Activated naive CD4-positive, alpha-beta T cell treated with anti-CD3 and anti-CD28 coated beads, Interleukin-2, amount 50 U/mL, for 72 hours (primary cell): Measurements from ENCODE around the gene AK2. TPM values are rescaled to one million over a fixed set of nuclear protein-coding genes. Genes with fewer than 3 reads are reported as not detected.
A peak's percentile ranks its signal among the peaks of the same experiment; 100 is the strongest.
"Not testable (repeated sequence)": the region's sequence is repeated elsewhere in the genome, so short reads cannot be mapped to it uniquely, and the experiment has no call there.

Experiments used
- ATAC-seq, 2 donors: fragments of 150-1000 bp; cut with Tn5 transposase; 2 replicates each; pipeline ENCODE4 v1.10.0; 2021; ENCODE audit warnings: mild to moderate bottlenecking in 2 of 2, moderate library complexity in 2 of 2
- DNase-seq, 2 donors: peaks; one replicate each; pipeline ENCODE4 v3.0.0; 2021 to 2022; ENCODE audit warnings: low spot score in 2 of 2
- H3K27ac Mint-ChIP-seq, 2 donors: one replicate each; pipeline ENCODE4 v1.8.0; 2022; ENCODE audit warnings: mild to moderate bottlenecking in 2 of 2, mixed read lengths in 2 of 2
- H3K36me3 Mint-ChIP-seq, 2 donors: one replicate each; pipeline ENCODE4 v1.8.0; 2022; ENCODE audit warnings: mixed read lengths in 2 of 2
- H3K9me3 Mint-ChIP-seq, 2 donors: one replicate each; pipeline ENCODE4 v1.8.0; 2022; ENCODE audit warnings: mixed read lengths in 2 of 2
- total RNA-seq, 2 donors: library from RNA; stranded (reverse); gene quantifications; one replicate each; pipeline ENCODE4 v1.2.3, GENCODE V29; 2022

Gene AK2
- total RNA-seq, 2 donors from 2014 or later = 257 to 425 TPM

DNA sequence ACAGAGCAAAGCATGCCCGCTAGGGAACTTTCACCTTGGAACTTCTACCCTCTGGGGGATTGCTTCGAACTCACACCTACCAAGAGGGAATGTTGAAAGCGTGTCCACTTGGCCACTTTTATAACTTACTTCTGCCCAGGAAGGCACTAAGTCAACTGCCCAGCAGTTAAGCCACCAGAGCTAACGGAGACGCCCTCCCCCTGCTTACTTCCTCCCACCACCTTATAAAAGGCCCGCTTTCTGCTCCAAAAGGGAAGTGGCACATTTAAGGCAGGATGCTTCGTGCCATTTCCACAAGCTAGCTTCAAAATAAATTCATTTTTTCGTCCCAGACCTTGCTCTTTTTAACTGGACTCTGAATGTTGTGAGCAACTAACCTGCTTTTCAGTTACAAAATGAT, 3.2 kb upstream of the AK2 start:
- Mint-ChIP-seq H3K27ac (peak overlapping the region in 1 of 2 donors; percentile 70), H3K9me3 (peaks cover 0 to 5% of the 10 kb centered on the region in 2 donors), H3K36me3 (peaks cover 16 to 25% of the 10 kb centered on the region in 2 donors)
- ATAC-seq (no peak), DNase-seq (no peak)

DNA sequence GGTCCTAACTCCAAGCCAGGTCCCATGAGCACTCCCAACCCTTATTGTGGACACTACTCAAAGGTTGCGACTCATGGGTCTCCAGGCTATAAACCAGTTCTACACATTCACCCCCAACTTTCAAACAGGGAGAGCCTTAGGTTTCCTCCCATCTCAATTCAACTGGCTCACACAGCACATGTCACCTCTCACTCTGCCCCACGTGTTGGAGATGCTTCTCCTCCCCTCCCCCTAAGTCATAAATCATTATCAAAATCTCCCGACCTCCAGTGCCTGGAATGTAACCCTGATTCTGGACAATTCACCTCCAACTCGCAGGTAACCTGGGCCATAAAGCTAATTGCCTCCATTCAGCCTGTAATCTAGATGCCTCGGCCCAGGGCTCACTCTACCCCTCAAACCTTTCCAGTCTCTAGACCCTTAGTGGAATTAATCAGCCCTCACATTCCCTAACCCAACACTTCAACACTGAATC, 595 bp downstream of the AK2 start:
- ATAC-seq = peak; percentile 2 to 5
- Mint-ChIP-seq H3K36me3 (peaks cover 28 to 52% of the 10 kb centered on the region in 2 donors), H3K27ac (peak overlapping the region; percentile 94 to 97), H3K9me3 (peaks cover 0 to 5% of the 10 kb centered on the region in 2 donors)
- peak in 1 of 2 donors; percentile 5 for DNase-seq

DNA sequence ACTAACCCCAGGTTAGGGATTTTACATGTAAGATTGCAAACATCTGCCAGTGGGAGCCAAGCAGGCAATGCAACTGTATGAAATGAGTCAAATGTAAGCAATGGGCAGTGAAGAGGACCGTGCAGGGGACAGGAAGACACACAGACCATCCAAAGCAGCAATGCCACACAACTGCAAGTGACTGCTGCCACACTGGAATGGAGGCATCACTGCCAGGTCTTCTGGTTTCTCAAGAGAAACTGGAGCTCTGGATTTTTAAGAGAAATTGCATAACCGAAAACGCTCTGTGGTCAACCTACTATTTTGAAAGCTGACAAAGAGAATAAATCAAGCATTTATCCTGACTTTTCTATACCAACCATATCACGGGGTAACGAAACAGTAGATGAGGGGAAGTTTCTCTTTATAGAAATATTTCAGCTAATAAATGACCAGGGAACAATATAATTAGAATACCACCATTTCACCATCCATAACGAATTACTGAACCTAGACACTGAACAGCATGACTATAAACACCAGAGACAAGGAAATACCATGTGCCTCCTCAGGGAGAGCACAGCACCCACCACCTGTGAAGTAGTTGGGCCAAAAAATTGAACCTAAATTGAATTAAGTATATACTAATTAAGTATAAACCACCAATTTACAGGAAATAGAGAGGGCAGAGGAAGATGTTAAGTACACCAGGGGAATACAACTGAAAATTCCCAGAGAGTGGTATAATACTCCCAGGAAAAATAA, 4.4 kb downstream of the AK2 start:
- Mint-ChIP-seq H3K27ac (peak overlapping the region in 1 of 2 donors; percentile 16), H3K36me3 (peaks cover 28 to 68% of the 10 kb centered on the region in 2 donors), H3K9me3 (peaks cover 0 to 5% of the 10 kb centered on the region in 2 donors)
- ATAC-seq (no peak), DNase-seq (no peak)

DNA sequence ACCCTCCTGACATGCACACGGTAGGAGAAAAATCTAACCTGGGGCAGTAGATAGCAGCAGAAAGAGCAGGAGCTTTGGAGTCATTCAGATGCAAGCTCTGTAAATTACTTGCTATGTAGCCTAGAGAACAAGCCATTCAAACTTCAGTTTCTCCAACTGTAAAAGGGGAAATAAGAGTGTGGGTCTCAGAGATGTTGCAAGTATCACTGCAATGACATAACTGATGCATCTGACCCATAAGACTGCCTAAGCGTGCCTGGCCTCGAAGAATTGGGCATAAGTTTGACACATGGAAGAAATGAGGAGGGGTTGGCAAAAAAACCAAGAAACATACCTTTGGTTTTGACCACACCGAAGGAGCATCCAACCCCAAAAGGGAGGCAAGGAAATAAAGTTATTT, 5.2 kb downstream of the AK2 start:
- no peaks in the 10 kb centered on the region for H3K9me3 Mint-ChIP-seq
- ATAC-seq (no peak), DNase-seq (no peak)
- peaks cover 20 to 60% of the 10 kb centered on the region in 2 donors for H3K36me3 Mint-ChIP-seq
- H3K27ac Mint-ChIP-seq = no peak overlapping the region

DNA sequence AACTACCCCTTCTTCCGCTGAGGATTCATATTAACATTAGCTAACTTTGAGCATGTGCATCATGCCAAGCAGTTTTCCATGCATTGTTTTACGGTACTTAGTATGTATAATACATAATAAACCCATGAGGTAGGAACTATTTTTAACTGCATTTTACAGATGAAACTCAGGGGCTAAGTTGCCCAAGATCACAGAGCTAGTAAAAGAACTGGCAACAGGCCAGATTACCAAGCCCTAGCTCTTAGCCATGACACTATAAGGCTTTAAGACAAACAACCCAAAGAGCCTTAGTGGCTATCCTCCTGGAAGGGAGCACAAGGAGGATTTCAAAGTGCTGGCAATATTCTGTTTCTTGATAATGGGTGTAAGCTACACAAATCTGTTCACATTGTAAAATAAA, 6.1 kb downstream of the AK2 start:
- ATAC-seq = no peak
- H3K27ac Mint-ChIP-seq = no peak overlapping the region
- H3K9me3 Mint-ChIP-seq = no peaks in the 10 kb centered on the region
- H3K36me3 Mint-ChIP-seq = peaks cover 12 to 51% of the 10 kb centered on the region in 2 donors
- DNase-seq = no peak

DNA sequence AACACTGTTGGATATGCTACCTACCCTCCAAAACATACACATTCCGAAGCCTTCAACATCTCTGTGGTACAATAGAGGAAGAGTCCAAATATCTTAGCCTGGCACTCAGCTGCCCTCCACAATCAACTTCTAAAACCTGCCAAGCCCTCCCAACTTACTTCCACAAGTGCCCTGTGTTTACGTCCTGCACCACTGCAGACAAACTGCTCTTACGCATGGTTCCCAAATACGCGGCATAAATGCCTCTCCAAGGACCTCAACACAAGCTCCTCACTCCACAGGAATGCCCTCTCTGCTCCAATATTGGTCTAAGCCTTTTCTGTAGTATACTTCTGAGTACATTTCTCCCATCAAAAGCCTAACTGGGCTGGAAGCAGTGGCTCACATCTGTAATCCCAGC, 6.8 kb downstream of the AK2 start:
- peaks cover 12 to 44% of the 10 kb centered on the region in 2 donors for H3K36me3 Mint-ChIP-seq
- H3K9me3 Mint-ChIP-seq = no peaks in the 10 kb centered on the region
- no peak for ATAC-seq

DNA sequence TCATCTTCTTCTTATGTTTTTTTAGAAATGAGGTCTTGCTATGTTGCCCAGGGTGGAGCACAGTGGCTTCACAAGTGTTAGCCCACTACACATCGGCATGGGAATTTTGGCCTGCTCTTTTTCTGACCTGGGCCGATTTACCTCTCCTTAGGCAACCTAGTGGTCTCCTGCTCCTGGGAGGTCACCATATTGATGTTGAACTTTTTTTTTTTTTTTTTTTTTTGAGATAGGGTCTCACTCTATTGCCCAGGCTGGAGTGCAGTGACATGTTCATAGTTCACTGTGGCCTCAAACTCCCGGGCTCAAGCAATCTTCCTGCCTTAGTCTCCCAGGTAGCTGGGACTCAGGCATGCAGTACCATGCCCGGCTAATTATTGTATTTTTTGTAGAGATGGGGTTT, 7.5 kb downstream of the AK2 start:
- no peak for DNase-seq
- Mint-ChIP-seq H3K36me3 (peaks cover 10 to 37% of the 10 kb centered on the region in 2 donors), H3K27ac (no peak overlapping the region), H3K9me3 (no peaks in the 10 kb centered on the region)
- no peak for ATAC-seq

More for the DNA sequence above, 6.8 kb downstream of the AK2 start:
- peak overlapping the region in 1 of 2 donors; percentile 3 for H3K27ac Mint-ChIP-seq
- no peak for DNase-seq

DNA sequence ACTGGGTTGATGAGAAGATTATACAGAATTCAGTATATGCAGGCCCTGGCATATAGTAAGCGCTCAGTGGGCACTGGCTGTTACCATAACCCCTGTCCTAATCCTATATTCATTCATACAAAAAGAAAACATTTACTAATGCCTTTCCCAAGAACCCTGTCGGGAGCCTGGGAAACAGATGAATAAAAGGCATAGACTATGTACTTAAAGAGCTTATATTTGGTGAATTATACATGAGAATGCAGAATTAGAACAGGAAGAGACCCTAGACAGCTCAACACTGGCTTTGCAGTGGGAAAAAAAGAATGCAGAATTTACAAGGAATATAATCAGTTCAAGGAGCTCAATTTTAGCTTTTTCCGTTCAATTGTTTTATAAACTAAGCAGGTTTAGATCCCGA, 10.9 kb downstream of the AK2 start:
- no peaks in the 10 kb centered on the region for H3K9me3 Mint-ChIP-seq
- DNase-seq (no peak), ATAC-seq (no peak)
- H3K36me3 Mint-ChIP-seq = peaks cover 12 to 32% of the 10 kb centered on the region in 2 donors
- no peak overlapping the region for H3K27ac Mint-ChIP-seq

DNA sequence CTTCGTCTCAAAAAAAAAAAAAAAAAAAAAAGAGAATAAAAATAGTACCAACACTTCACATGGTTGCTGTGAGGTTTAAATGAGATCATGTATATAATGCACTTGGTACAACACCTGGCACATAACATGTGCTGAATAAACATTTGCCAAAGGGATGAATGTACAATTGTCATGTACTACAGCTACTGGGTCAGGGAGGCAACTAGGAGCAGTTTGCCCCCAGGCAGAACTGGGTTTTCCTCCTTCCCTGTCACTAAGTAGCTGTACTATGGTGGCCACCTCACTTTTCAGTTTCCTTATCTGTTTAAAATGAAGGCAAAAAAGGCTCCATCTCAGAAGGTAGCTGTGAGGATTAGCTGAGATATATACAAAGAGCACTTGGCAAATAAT, 11.5 kb downstream of the AK2 start:
- Mint-ChIP-seq H3K9me3 (no peaks in the 10 kb centered on the region), H3K36me3 (peaks cover 12 to 28% of the 10 kb centered on the region in 2 donors), H3K27ac (peak overlapping the region; percentile 26 to 32)
- DNase-seq (no peak), ATAC-seq (peak in 1 of 2 donors; percentile 50)

DNA sequence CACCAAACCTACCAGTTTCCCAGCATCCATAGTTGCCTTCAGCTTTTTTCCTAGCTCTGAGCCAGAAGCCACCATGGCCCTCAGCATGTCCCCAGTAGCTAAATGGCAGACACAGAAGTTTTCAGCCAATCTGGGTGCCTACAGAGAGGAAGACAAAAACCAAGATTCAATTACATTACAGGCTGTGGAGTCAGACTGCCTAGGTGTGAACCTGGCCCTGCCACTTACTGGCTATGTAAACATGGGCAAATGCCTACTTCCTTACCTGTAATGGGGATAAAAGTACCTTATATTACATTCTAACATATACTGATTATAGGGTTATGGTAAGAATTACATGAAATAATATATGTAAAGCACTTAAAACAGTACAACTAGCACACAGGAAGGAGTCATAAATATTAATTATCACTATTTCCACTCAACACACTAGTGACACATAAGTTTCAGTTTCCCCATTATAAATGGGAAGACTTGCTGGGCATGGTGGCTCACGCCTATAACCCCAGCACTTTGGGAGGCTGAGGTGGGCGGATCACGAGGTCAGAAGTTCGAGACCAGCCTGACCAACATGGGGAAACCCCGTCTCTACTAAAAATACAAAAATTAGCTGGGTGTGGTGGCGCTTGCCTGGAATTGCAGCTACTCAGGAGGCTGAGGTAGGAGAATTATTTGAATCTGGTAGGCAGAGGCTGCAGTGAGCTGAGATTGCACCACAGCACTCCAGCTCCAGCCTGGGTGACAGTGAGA, 12.1 kb downstream of the AK2 start:
- H3K36me3 Mint-ChIP-seq = peaks cover 13 to 25% of the 10 kb centered on the region in 2 donors
- peak; percentile 51 to 77 for DNase-seq

DNA sequence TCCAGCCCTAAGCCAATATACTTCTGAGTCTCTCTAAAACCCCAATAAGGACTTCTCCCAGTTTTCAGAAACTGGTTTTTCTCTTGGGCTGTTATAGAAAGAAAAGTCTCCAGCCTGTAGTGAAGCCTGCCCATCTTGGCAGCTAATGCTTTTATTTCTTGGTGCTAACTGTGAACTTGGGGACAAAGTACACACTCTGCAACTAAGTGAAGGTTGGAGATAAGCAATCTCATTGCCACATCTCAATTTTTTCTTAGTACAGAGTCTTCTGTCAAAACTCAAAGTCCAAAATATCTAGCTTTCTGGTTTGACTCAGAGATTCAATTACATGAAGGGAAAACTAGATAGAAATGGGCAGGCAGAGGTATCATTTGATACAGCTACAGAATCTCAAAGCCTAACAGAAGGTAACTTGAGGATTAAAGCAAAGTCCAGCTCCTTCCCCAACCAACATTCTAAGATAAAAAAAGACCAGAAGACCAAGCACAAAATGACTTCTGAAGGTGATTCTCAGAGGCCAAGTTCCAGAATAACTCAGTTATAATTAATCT, 14.0 kb downstream of the AK2 start:
- peaks cover 23 to 36% of the 10 kb centered on the region in 2 donors for H3K36me3 Mint-ChIP-seq
- ATAC-seq = no peak
- peak overlapping the region in 1 of 2 donors; percentile 35 for H3K27ac Mint-ChIP-seq

More for the DNA sequence above, 12.1 kb downstream of the AK2 start:
- peak; percentile 73 to 83 for ATAC-seq
- not testable (repeated sequence) for H3K9me3 Mint-ChIP-seq
- peak overlapping the region; percentile 32 to 65 for H3K27ac Mint-ChIP-seq

DNA sequence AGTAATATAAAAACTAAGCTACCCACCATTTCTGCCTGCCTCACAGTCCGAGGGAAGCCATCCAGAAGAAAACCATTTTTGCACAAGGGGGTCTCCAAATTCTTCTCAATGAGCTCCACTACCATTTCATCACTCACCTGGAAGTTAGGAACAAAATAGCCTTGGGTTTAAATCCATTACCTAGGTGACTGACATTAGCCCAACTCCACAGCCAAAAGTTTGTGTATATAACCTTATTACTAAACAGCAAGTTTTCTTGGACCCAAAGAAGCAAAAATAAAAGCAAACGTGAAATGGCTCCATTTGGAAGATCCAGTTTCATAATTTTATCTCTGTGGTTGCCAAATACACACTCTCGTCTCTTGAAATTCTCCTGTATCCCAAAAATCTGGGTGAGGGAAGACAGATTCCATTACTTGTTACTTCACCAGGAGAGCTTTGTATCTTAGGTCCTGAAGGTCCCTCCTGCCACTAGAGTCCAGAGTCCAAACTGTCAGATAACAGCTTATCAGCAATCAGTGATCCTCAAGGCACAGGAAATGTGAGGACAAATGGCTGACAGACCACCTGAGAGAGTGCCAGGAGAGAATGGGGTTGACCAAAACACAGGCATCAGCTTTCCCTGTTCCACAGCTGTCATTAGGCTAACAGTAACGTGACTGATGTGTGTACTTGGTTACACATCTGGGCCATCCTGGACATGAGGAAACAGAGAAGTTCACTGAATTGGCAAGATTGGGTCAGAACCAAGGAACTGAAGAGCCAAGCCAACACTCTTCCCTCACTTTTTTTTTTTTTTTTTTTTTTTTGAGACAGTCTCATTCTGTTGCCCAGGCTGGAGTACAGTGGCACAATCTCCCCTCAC, 14.9 kb downstream of the AK2 start:
- Mint-ChIP-seq H3K36me3 (peaks cover 23 to 35% of the 10 kb centered on the region in 2 donors), H3K9me3 (no peaks in the 10 kb centered on the region), H3K27ac (peak overlapping the region in 1 of 2 donors; percentile 35)
- ATAC-seq (no peak), DNase-seq (no peak)

More for the DNA sequence above, 14.0 kb downstream of the AK2 start:
- no peak for DNase-seq
- no peaks in the 10 kb centered on the region for H3K9me3 Mint-ChIP-seq

DNA sequence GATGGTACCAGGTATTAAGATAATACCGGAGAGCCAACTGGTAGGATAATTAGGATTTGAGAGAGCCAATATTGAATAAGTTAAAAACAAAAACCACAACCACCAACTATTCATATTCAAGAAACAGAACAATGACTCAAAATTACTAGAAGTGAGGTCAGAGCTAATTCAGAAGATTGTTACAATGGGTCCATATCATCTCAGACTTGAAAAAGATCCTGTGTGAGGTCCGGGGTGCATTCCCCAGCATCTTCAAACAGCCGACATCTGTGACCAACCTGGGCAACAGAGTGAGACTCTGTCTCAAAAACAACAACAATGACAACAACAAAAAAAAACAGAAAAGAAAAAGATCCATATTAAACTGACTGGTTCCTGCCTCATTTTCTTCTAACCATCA, 18.6 kb downstream of the AK2 start:
- Mint-ChIP-seq H3K9me3 (no peaks in the 10 kb centered on the region), H3K36me3 (peaks cover 24 to 41% of the 10 kb centered on the region in 2 donors), H3K27ac (peak overlapping the region; percentile 64 to 93)
- DNase-seq (no peak), ATAC-seq (peak; percentile 45 to 88)

DNA sequence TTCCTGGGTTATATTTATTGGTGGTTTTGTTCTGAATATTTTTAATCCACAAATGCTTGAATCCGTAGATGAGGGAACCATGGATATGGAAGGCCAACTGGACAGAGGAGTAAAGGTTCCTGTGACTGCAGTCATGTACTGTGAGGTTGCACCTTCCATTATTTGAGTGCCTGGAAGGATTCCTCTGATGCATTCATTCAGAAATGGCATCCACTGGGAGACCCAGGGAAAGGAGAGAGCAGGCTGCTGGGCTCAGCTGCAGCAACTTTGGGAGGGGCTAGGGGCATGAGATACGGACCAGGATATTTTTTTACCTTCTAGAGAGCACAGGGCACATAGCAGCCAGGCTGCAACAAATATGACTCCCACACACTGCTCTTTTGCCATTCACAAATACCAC, 19.5 kb downstream of the AK2 start:
- DNase-seq = no peak
- no peak for ATAC-seq
- Mint-ChIP-seq H3K36me3 (peaks cover 24 to 46% of the 10 kb centered on the region in 2 donors), H3K9me3 (no peaks in the 10 kb centered on the region), H3K27ac (no peak overlapping the region)

DNA sequence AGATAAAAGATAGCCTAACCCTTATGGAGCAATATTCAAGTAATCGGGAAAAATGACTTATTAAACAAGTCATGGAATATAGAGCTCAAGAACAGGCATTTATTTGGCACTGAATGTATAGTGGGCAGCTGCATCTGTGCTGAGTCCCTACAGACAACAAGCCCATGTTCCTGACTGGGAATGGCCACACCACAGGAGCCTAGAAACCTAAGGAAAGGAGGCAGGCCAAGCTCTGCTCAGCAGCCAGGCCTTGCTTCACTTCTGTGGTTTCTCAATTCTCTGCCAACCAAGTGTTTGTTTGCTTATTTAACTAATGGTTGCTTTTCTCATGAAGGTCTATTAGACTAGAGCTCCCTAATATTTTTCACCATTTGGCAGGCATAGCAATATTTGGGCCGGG, 21.5 kb downstream of the AK2 start:
- no peak overlapping the region for H3K27ac Mint-ChIP-seq
- peaks cover 38 to 58% of the 10 kb centered on the region in 2 donors for H3K36me3 Mint-ChIP-seq
- ATAC-seq = no peak
- H3K9me3 Mint-ChIP-seq = no peaks in the 10 kb centered on the region
- no peak for DNase-seq

DNA sequence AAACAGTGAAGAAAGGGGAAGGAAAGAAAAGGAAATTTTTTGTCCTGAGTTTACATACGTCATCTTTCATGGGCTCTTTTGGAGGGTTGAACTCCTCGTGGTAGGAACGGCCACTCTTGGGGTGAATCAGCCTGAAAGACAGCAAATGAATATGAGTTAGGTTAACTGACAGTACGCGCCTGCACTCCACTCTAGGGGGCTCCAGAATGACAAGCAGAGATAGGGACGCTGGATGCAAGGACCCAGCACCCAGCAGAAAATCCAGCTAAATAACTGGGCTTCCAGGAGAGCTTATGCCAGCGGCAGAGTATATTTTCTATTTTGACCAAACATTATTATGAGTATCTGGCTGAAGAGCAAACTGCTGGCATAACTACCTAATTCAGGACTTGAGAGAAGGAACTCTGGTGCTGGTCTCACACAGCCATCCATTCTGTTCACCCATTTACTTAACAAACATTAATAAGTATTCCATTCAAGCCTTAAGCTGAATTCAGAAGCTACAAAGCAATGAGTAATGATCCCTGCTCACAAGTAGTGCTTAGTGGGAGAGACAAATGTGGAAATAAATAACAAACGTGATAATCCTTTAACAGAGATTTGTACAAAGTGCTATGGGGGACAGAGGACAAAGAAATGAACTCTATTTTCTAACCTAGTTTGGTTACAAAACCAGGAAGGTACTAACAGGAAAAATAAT, 22.1 kb downstream of the AK2 start:
- no peaks in the 10 kb centered on the region for H3K9me3 Mint-ChIP-seq
- H3K27ac Mint-ChIP-seq = peak overlapping the region in 1 of 2 donors; percentile 1
- no peak for DNase-seq
- peaks cover 36 to 55% of the 10 kb centered on the region in 2 donors for H3K36me3 Mint-ChIP-seq
- ATAC-seq = no peak
